ENCODE results near the gene GMPR2. TPM values are rescaled to one million over a fixed set of nuclear protein-coding genes. Genes with fewer than 3 reads are reported as not detected.

GMPR2 gene
- total and polyA plus RNA-seq, 2 of the 13 experiments (the other 11 are each of a cell fraction or from before 2014, with no cell fraction given): 210 to 273 TPM

DNA sequence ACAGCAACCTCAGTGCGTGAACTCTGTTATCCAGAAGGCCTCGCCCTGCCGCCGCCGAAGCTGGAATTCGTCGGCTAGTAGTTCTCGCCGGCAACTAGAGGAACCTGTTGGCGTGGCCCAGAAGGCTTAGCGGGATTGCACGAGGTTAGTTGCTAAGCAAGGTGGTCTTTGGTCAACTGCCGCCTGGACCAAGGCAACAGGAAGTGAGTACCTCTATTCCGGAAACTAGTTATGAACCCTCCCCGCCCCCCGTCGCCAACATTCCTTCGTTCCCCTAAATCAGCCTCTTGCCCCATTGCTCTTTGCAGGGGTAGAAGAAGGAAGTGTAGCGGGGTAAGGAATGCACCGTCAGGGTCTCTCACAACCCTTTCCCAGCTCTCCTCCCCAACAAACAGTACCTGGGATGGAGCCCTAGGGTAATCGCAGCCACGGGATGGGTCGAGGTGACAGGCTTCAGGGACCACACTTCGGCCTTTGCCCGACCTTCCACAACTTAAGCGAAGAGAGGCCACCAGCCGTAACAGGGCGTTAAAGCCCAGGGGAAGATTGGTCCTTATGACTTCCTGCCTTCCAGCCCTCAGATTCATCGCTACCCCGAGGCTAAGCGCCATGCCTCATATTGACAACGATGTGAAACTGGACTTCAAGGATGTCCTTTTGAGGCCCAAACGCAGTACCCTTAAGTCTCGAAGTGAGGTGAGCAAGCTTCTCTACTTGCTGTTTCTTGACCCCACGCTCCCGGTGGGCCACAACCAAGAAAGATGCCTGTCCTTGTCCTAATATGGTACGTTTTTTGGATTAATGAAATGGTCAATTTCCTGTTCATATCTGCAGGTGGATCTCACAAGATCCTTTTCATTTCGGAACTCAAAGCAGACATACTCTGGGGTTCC, at the start of gene GMPR2 (continued):
- no peak; the same call in 1 of the 2 replicates for TF ChIP-seq JUN (CRISPR knock-in tag; IDR thresholded peaks at IDR 0.05)
- no peak; the same call in none of the 2 replicates for TF ChIP-seq ZNF263 (CRISPR knock-in tag; IDR thresholded peaks at IDR 0.05)
- TF ChIP-seq MIXL1 (CRISPR knock-in tag; IDR thresholded peaks at IDR 0.05): peak; percentile 85
- TF ChIP-seq IKZF1 (IDR thresholded peaks at IDR 0.05): no peak
- TF ChIP-seq JUNB (CRISPR knock-in tag; IDR thresholded peaks at IDR 0.05; ENCODE audit: borderline replicate concordance): no peak
- TF ChIP-seq, protein P1, sequence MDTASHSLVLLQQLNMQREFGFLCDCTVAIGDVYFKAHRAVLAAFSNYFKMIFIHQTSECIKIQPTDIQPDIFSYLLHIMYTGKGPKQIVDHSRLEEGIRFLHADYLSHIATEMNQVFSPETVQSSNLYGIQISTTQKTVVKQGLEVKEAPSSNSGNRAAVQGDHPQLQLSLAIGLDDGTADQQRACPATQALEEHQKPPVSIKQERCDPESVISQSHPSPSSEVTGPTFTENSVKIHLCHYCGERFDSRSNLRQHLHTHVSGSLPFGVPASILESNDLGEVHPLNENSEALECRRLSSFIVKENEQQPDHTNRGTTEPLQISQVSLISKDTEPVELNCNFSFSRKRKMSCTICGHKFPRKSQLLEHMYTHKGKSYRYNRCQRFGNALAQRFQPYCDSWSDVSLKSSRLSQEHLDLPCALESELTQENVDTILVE (CRISPR knock-in tag; IDR thresholded peaks at IDR 0.05): peak; percentile 48
- TF ChIP-seq, protein P2, sequence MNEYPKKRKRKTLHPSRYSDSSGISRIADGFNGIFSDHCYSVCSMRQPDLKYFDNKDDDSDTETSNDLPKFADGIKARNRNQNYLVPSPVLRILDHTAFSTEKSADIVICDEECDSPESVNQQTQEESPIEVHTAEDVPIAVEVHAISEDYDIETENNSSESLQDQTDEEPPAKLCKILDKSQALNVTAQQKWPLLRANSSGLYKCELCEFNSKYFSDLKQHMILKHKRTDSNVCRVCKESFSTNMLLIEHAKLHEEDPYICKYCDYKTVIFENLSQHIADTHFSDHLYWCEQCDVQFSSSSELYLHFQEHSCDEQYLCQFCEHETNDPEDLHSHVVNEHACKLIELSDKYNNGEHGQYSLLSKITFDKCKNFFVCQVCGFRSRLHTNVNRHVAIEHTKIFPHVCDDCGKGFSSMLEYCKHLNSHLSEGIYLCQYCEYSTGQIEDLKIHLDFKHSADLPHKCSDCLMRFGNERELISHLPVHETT (CRISPR knock-in tag; conservative IDR thresholded peaks at IDR 0.05): no peak; the same call in none of the 2 replicates
- 0 out of 2 replicates have a peak, but pooled peaks have one; percentile 51 for TF ChIP-seq THYN1 (CRISPR knock-in tag; IDR thresholded peaks at IDR 0.05; ENCODE audit: borderline replicate concordance, low read depth)
- TF ChIP-seq, protein P3, sequence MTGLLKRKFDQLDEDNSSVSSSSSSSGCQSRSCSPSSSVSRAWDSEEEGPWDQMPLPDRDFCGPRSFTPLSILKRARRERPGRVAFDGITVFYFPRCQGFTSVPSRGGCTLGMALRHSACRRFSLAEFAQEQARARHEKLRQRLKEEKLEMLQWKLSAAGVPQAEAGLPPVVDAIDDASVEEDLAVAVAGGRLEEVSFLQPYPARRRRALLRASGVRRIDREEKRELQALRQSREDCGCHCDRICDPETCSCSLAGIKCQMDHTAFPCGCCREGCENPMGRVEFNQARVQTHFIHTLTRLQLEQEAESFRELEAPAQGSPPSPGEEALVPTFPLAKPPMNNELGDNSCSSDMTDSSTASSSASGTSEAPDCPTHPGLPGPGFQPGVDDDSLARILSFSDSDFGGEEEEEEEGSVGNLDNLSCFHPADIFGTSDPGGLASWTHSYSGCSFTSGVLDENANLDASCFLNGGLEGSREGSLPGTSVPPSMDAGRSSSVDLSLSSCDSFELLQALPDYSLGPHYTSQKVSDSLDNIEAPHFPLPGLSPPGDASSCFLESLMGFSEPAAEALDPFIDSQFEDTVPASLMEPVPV (CRISPR knock-in tag; IDR thresholded peaks at IDR 0.05): peak; percentile 87
- TF ChIP-seq, protein P4, sequence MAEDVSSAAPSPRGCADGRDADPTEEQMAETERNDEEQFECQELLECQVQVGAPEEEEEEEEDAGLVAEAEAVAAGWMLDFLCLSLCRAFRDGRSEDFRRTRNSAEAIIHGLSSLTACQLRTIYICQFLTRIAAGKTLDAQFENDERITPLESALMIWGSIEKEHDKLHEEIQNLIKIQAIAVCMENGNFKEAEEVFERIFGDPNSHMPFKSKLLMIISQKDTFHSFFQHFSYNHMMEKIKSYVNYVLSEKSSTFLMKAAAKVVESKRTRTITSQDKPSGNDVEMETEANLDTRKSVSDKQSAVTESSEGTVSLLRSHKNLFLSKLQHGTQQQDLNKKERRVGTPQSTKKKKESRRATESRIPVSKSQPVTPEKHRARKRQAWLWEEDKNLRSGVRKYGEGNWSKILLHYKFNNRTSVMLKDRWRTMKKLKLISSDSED (CRISPR knock-in tag; IDR thresholded peaks at IDR 0.05): no peak
- TF ChIP-seq ZNF562 (CRISPR knock-in tag; IDR thresholded peaks at IDR 0.05; ENCODE audit: borderline replicate concordance): no peak
- TF ChIP-seq, protein P5, sequence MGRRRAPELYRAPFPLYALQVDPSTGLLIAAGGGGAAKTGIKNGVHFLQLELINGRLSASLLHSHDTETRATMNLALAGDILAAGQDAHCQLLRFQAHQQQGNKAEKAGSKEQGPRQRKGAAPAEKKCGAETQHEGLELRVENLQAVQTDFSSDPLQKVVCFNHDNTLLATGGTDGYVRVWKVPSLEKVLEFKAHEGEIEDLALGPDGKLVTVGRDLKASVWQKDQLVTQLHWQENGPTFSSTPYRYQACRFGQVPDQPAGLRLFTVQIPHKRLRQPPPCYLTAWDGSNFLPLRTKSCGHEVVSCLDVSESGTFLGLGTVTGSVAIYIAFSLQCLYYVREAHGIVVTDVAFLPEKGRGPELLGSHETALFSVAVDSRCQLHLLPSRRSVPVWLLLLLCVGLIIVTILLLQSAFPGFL (CRISPR knock-in tag; IDR thresholded peaks at IDR 0.05): no peak; the same call in 1 of the 2 replicates
- TF ChIP-seq PHF21A (CRISPR knock-in tag; IDR thresholded peaks at IDR 0.05): peak; percentile 68; the same call in 1 of the 2 replicates
- TF ChIP-seq ZNF136 (CRISPR knock-in tag; IDR thresholded peaks at IDR 0.05; ENCODE audit: low read depth): peak; percentile 61
- TF ChIP-seq U2AF2 (IDR thresholded peaks at IDR 0.05; ENCODE audit: low read depth, low read length): no peak
- TF ChIP-seq, protein P6, sequence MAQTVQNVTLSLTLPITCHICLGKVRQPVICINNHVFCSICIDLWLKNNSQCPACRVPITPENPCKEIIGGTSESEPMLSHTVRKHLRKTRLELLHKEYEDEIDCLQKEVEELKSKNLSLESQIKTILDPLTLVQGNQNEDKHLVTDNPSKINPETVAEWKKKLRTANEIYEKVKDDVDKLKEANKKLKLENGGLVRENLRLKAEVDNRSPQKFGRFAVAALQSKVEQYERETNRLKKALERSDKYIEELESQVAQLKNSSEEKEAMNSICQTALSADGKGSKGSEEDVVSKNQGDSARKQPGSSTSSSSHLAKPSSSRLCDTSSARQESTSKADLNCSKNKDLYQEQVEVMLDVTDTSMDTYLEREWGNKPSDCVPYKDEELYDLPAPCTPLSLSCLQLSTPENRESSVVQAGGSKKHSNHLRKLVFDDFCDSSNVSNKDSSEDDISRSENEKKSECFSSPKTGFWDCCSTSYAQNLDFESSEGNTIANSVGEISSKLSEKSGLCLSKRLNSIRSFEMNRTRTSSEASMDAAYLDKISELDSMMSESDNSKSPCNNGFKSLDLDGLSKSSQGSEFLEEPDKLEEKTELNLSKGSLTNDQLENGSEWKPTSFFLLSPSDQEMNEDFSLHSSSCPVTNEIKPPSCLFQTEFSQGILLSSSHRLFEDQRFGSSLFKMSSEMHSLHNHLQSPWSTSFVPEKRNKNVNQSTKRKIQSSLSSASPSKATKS (CRISPR knock-in tag; IDR thresholded peaks at IDR 0.05): 0 out of 2 replicates have a peak, but pooled peaks have one; percentile 26
- TF ChIP-seq RORA (CRISPR knock-in tag; IDR thresholded peaks at IDR 0.05): no peak
- TF ChIP-seq, protein P7, sequence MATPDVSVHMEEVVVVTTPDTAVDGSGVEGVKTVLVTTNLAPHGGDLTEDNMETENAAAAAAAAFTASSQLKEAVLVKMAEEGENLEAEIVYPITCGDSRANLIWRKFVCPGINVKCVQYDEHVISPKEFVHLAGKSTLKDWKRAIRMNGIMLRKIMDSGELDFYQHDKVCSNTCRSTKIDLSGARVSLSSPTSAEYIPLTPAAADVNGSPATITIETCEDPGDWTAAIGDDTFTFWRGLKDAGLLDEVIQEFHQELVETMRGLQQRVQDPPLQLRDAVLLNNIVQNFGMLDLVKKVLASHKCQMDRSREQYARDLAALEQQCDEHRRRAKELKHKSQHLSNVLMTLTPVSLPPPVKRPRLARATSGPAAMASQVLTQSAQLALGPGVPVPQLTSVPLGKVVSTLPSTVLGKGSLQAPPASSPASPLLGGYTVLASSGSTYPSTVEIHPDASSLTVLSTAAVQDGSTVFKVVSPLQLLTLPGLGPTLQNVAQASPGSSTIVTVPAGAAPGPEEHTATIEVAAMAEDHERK (CRISPR knock-in tag; IDR thresholded peaks at IDR 0.05; ENCODE audit: low read depth): no peak; the same call in 1 of the 2 replicates
